Measurements from ENCODE around the gene IFT43.
A peak's percentile ranks its signal among the peaks of the same experiment; 100 is the strongest.

The IFT43 gene

DNA sequence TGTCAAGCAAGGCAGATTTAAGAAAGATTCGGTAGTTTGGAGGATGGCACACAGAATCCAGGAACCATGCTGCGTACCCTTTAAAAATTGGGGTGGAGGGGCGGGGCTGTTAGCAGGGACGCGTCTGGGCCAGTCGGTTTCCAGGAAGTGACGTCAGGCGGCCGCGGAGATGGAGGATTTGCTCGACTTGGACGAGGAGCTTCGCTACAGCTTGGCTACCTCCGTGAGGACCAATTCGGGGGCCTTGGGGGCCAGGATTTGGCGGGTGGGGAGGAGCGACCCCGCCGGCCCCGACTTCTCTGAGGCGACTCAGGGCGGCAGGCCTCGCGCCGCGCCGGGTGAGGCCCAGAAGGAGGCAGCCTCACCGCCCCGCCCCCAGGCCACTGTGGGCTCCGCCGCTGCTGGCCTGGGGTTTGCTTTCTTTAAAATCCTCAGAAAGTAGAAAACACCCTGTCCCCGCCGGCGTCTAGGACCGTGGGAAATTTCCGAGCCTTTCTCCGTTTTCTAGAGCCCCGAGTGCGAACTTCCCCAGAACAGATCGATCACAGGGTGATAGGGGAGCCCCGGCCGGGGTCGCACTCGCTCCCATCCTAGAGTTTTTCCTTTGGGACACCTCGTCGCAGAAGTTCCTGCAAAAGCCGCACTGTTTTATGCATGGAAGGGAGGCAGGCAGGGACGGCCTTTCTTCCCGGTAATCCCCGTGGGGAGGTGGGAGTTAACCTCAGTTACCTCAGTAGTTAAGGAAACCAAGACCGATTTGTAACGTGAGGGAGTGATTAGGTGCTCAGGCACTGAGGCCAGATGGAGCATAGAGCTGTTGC, at the start of gene IFT43:
IFT43 (plus strand) TSS at position 146 of the 821 bp plus-strand sequence; CDS start at position 170, 24 bp downstream.
- peaks cover 4% of the 10 kb centered on the region; the same call in 1 of the 2 replicates for H3K4me1 ChIP-seq (ENCODE audit: control insufficient read depth, insufficient read depth, low read length)
- H3K36me3 ChIP-seq (ENCODE audit: control insufficient read depth, insufficient read depth, low read length) = 0 out of 2 replicates have a peak, but pooled peaks cover 4% of the 10 kb centered on the region
- H3K27ac ChIP-seq (ENCODE audit: low read length) = no peak within 1 kb of the TSS
- WGBS (ENCODE audit: insufficient coverage, insufficient read length) = no CpG with 5 or more reads among the region's 52 CpGs
- peak; percentile 35 for DNase-seq (ENCODE audit: low read depth, low spot score)
- no peaks in the 10 kb centered on the region for H3K27me3 ChIP-seq (ENCODE audit: control insufficient read depth, insufficient read depth, low read length)
- H3K4me3 ChIP-seq (ENCODE audit: low read length) = peak within 1 kb of the TSS; percentile 100
- no peaks in the 10 kb centered on the region for H3K9me3 ChIP-seq (ENCODE audit: control insufficient read depth, insufficient read depth, low read length)

DNA sequence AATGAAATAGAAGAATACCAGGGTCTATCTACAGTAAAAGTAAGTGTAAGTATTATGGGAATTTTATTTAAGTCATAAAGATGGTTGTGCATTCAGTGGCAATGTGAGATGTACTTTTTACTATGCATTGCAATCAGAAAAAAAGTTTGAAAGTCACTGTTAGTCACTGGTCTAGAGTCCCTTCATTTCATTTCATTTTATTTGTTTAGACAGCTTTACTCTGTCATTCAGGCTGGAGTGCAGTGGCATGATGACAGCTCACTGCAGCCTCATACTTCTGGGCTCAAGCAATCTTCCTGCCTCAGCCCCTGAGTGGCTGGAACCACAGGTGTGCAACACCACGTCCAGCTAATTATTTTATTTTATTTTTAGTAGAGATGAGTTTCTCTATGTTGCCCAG, 46.4 kb upstream of the IFT43 start:
- DNase-seq (ENCODE audit: low read depth, low spot score) = no peak
- H3K36me3 ChIP-seq (ENCODE audit: control insufficient read depth, insufficient read depth, low read length) = no peaks in the 10 kb centered on the region
- no peak overlapping the region for H3K27ac ChIP-seq (ENCODE audit: low read length)
- H3K9me3 ChIP-seq (ENCODE audit: control insufficient read depth, insufficient read depth, low read length) = no peaks in the 10 kb centered on the region
- H3K4me3 ChIP-seq (ENCODE audit: low read length) = no peak overlapping the region
- no peaks in the 10 kb centered on the region for H3K4me1 ChIP-seq (ENCODE audit: control insufficient read depth, insufficient read depth, low read length)
- H3K27me3 ChIP-seq (ENCODE audit: control insufficient read depth, insufficient read depth, low read length) = no peaks in the 10 kb centered on the region
- no CpG with 5 or more reads among the region's 1 CpG for WGBS (ENCODE audit: insufficient coverage, insufficient read length)

DNA sequence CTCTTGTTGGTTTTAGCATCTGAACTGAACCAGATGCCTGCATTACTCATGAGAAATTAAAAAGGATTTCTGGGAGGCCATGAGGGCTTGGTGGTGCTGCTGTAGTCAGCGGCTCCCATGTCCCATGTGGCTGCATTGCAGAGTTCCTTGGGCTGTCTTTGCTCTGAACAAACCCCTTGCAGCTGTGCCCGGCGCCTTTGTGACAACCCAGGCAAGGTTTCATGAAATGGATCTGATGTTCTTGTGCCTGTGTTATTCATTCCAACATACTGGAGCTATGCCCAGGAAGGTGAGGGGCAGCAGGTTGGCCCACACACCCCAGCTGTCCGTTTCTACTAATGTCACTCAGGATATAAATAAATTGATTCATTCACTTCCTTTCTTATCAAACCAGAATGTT, 44.5 kb upstream of the IFT43 start:
- no CpG with 5 or more reads among the region's 4 CpGs for WGBS (ENCODE audit: insufficient coverage, insufficient read length)
- H3K4me1 ChIP-seq (ENCODE audit: control insufficient read depth, insufficient read depth, low read length) = no peaks in the 10 kb centered on the region
- no peaks in the 10 kb centered on the region for H3K9me3 ChIP-seq (ENCODE audit: control insufficient read depth, insufficient read depth, low read length)
- no peaks in the 10 kb centered on the region for H3K27me3 ChIP-seq (ENCODE audit: control insufficient read depth, insufficient read depth, low read length)
- H3K4me3 ChIP-seq (ENCODE audit: low read length) = no peak overlapping the region
- no peaks in the 10 kb centered on the region for H3K36me3 ChIP-seq (ENCODE audit: control insufficient read depth, insufficient read depth, low read length)
- H3K27ac ChIP-seq (ENCODE audit: low read length) = no peak overlapping the region
- DNase-seq (ENCODE audit: low read depth, low spot score) = no peak

DNA sequence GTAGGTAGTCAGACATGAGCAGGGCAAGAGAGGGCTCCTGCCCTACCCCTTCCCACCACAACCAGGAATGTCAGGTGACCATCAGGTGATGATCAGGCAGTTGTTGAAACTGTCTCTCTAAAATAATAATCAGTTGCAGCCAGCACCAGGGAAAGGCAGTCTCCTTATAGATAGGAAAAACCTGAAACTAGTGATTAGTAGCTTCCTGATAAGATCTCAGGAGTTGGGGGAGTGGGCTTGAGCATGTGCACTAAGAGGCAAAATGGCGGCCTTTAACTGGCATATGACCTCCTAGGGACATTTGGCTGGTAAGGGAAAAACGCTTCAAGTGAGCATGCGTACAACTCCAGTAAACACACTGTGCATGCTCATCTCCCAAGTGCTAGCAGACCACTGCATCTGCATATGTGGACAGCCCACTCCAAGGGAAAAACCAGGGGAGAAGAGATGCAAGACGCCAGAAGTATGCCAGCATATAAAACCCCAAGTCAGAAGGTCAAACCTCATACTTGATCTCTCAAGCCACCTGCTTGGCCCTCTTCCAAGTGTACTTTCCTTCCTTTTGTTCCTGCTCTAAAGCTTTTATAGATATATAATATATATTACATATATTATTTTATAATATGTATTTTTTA, 40.8 kb upstream of the IFT43 start:
- Histone ChIP-seq H3K36me3 (ENCODE audit: control insufficient read depth, insufficient read depth, low read length) (no peaks in the 10 kb centered on the region), H3K4me1 (ENCODE audit: control insufficient read depth, insufficient read depth, low read length) (no peaks in the 10 kb centered on the region), H3K4me3 (ENCODE audit: low read length) (no peak overlapping the region), H3K27me3 (ENCODE audit: control insufficient read depth, insufficient read depth, low read length) (no peaks in the 10 kb centered on the region), H3K27ac (ENCODE audit: low read length) (no peak overlapping the region), H3K9me3 (ENCODE audit: control insufficient read depth, insufficient read depth, low read length) (no peaks in the 10 kb centered on the region)
- WGBS (ENCODE audit: insufficient coverage, insufficient read length) = no CpG with 5 or more reads among the region's 4 CpGs
- no peak for DNase-seq (ENCODE audit: low read depth, low spot score)

DNA sequence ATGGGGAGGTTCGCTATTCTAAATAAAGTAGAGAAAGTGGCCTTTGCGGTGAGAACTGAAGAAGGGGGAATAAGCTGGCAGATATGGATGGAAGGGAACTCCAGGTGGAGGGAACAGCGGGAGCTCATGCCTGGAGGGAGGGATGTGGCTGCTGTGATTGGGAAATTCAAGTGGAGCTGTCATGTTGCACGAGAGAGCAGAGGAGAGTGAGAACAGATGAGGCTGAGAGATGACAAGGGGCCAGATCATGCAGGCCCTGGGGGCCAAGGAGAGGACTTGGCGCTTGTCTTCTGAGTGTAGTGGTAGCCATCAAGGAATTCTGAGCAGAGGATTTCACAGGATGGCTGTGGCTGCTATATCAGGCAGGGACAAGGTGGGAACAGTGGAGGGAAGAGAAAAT, 38.8 kb upstream of the IFT43 start:
- Histone ChIP-seq H3K27ac (ENCODE audit: low read length) (no peak overlapping the region), H3K27me3 (ENCODE audit: control insufficient read depth, insufficient read depth, low read length) (no peaks in the 10 kb centered on the region), H3K4me1 (ENCODE audit: control insufficient read depth, insufficient read depth, low read length) (no peaks in the 10 kb centered on the region), H3K9me3 (ENCODE audit: control insufficient read depth, insufficient read depth, low read length) (no peaks in the 10 kb centered on the region), H3K4me3 (ENCODE audit: low read length) (no peak overlapping the region), H3K36me3 (ENCODE audit: control insufficient read depth, insufficient read depth, low read length) (no peaks in the 10 kb centered on the region)
- no peak for DNase-seq (ENCODE audit: low read depth, low spot score)
- WGBS (ENCODE audit: insufficient coverage, insufficient read length) = no CpG with 5 or more reads among the region's 5 CpGs

DNA sequence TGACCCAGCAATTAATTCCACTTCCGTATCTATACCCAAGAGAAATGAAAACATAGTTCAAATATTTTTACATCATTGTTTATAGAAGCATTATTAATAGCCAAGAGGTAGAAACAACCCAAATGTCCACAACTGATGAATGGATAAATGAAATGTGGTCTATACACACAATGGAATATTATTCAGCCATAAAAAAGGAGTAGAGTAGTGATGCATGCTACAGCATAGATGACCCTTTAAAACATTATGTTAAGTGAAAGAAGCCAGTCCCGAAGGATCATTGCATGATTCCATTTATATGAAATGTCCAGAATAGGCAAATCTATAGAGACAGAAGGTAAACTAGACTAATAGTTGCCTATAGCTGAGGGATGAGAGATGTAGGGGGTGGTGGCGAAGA, 33.1 kb upstream of the IFT43 start:
- no peaks in the 10 kb centered on the region for H3K4me1 ChIP-seq (ENCODE audit: control insufficient read depth, insufficient read depth, low read length)
- WGBS (ENCODE audit: insufficient coverage, insufficient read length) = 100% methylated on average over 1 of the region's 3 CpGs
- H3K27me3 ChIP-seq (ENCODE audit: control insufficient read depth, insufficient read depth, low read length) = no peaks in the 10 kb centered on the region
- DNase-seq (ENCODE audit: low read depth, low spot score) = no peak
- H3K27ac ChIP-seq (ENCODE audit: low read length) = no peak overlapping the region
- H3K4me3 ChIP-seq (ENCODE audit: low read length) = no peak overlapping the region
- no peaks in the 10 kb centered on the region for H3K9me3 ChIP-seq (ENCODE audit: control insufficient read depth, insufficient read depth, low read length)
- H3K36me3 ChIP-seq (ENCODE audit: control insufficient read depth, insufficient read depth, low read length) = no peaks in the 10 kb centered on the region

DNA sequence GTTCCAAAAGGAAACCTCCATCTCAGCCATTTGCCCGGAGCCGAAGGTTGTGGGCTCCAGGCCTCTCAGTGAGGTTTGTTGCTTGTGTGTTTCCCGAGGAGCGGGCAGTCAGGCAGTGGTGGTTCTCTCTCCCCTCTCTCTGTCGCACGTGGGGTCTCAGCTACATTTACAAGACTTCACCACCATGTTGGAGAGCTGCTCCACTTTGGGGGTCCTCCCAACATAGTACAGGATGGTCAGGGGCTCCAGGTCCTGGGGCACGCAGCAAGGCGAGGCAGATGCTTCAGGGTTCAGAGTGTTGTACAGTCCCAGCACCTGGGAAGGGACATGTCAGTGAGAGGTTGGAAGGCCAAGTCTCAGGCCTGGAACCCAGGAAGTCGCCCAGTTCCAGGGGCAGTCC, 26.5 kb upstream of the IFT43 start:
- Histone ChIP-seq H3K4me3 (ENCODE audit: low read length) (no peak overlapping the region), H3K4me1 (ENCODE audit: control insufficient read depth, insufficient read depth, low read length) (no peaks in the 10 kb centered on the region), H3K36me3 (ENCODE audit: control insufficient read depth, insufficient read depth, low read length) (no peaks in the 10 kb centered on the region), H3K27me3 (ENCODE audit: control insufficient read depth, insufficient read depth, low read length) (no peaks in the 10 kb centered on the region), H3K27ac (ENCODE audit: low read length) (no peak overlapping the region), H3K9me3 (ENCODE audit: control insufficient read depth, insufficient read depth, low read length) (no peaks in the 10 kb centered on the region)
- WGBS (ENCODE audit: insufficient coverage, insufficient read length) = no CpG with 5 or more reads among the region's 9 CpGs
- DNase-seq (ENCODE audit: low read depth, low spot score) = no peak

DNA sequence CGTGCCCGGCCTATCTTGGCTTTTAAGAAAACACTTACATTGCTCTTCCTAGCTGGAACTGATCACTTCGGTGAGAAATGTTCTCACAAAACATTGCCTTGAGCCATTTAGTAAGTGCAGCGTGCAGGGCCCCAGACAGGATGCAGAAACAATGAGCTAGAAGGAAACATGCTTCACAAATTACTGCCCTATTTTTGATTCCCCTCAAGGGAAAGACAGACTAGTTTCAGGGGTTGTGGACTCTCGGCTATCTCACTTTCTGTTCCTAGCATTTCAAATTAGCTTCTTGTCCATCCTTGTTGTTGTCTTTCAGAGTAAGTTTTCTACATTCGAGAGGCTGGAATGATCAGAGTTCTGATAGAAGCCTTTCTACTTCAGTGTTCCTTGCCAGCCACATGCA, 25.3 kb upstream of the IFT43 start:
- Histone ChIP-seq H3K9me3 (ENCODE audit: control insufficient read depth, insufficient read depth, low read length) (no peaks in the 10 kb centered on the region), H3K27ac (ENCODE audit: low read length) (no peak overlapping the region), H3K36me3 (ENCODE audit: control insufficient read depth, insufficient read depth, low read length) (no peaks in the 10 kb centered on the region), H3K4me1 (ENCODE audit: control insufficient read depth, insufficient read depth, low read length) (no peaks in the 10 kb centered on the region), H3K4me3 (ENCODE audit: low read length) (no peak overlapping the region), H3K27me3 (ENCODE audit: control insufficient read depth, insufficient read depth, low read length) (no peaks in the 10 kb centered on the region)
- no peak for DNase-seq (ENCODE audit: low read depth, low spot score)
- no CpG with 5 or more reads among the region's 6 CpGs for WGBS (ENCODE audit: insufficient coverage, insufficient read length)

DNA sequence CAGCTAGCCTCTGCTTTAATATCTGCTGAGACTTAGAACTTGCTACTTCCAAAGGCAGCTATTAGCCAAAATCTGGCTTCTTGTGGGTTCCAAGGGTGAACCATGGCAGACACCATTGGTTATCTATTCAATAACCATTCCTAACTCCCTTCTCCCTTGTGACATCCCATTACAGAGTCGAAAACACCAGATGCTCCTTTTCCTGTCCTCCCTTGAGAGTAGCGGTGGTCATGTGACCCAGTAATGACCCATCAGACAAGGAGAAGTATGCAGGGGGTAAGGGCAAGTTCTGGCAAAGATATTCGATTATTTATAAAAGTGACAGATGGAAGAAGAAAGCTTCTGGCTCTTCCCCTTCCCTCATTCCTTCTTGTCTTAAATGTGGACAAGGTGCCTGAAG, 23.9 kb upstream of the IFT43 start:
- no peak overlapping the region for H3K27ac ChIP-seq (ENCODE audit: low read length)
- no peak for DNase-seq (ENCODE audit: low read depth, low spot score)

DNA sequence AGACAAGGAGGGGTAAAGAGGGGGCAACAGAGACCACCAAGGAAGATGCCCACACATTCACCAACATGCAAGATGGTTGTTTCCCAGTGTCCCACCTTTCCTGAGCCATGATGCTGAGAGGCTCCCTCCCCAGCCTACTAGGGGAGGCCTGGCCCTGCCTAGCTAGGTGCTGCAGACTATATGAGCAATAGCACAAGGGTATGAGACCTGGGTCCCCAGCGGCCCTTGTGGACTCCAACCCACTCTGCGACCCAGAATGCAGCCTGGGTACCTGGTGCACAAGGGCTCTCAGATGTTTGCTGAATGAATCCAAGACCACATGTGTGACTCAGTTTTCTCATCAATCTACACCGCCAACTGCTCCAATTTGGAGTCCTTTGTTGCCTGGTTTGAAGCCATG, 17.7 kb upstream of the IFT43 start:
- Histone ChIP-seq H3K27ac (ENCODE audit: low read length) (no peak overlapping the region), H3K9me3 (ENCODE audit: control insufficient read depth, insufficient read depth, low read length) (no peaks in the 10 kb centered on the region), H3K4me3 (ENCODE audit: low read length) (no peak overlapping the region), H3K27me3 (ENCODE audit: control insufficient read depth, insufficient read depth, low read length) (no peaks in the 10 kb centered on the region), H3K36me3 (ENCODE audit: control insufficient read depth, insufficient read depth, low read length) (no peaks in the 10 kb centered on the region), H3K4me1 (ENCODE audit: control insufficient read depth, insufficient read depth, low read length) (no peaks in the 10 kb centered on the region)
- no peak for DNase-seq (ENCODE audit: low read depth, low spot score)
- WGBS (ENCODE audit: insufficient coverage, insufficient read length) = no CpG with 5 or more reads among the region's 3 CpGs

More for the DNA sequence above, 23.9 kb upstream of the IFT43 start:
- no peaks in the 10 kb centered on the region for H3K27me3 ChIP-seq (ENCODE audit: control insufficient read depth, insufficient read depth, low read length)
- no peaks in the 10 kb centered on the region for H3K36me3 ChIP-seq (ENCODE audit: control insufficient read depth, insufficient read depth, low read length)
- no peaks in the 10 kb centered on the region for H3K4me1 ChIP-seq (ENCODE audit: control insufficient read depth, insufficient read depth, low read length)
- H3K4me3 ChIP-seq (ENCODE audit: low read length) = no peak overlapping the region
- no CpG with 5 or more reads among the region's 3 CpGs for WGBS (ENCODE audit: insufficient coverage, insufficient read length)
- H3K9me3 ChIP-seq (ENCODE audit: control insufficient read depth, insufficient read depth, low read length) = no peaks in the 10 kb centered on the region

Measured in iPS DF 6.9 (cell line).